HepG2 (cell line): Measurements from ENCODE around the gene DNAAF3. TPM values are rescaled to one million over a fixed set of nuclear protein-coding genes. Genes with fewer than 3 reads are reported as not detected.

ENCODE experiments used
- ATAC-seq: fragments of 200-7000 bp; cut with Tn5 transposase; 3 replicates; pipeline ENCODE4 v1.9.1; 2020; ENCODE audit warnings: mild to moderate bottlenecking, moderate library complexity
- BruUV-seq: library from RNA; stranded (reverse); fragments of 400-500 nt; replicated peaks from 2 replicates; lab custom pipeline; 2021; lab: Mats Ljungman, UMichigan
- CTCF ChIA-PET: fragments of 300-600 bp; formaldehyde crosslinking; extraction: SDS; loops from one replicate; lab custom pipeline; 2021; ENCODE audit warnings: low total read pairs, inconsistent platforms, low intra/inter-chr PET ratio; lab: Yijun Ruan, JAX
- POLR2A ChIA-PET: fragments of 350-600 bp; sonication (Branson Sonifier 250); formaldehyde crosslinking; loops from one replicate; lab custom pipeline; 2020; ENCODE audit warnings: antibody characterized with exemption, inconsistent platforms; lab: Yijun Ruan, JAX
- DNase-seq: peaks from one replicate; pipeline ENCODE4 v3.0.0-alpha.2; 2015; ENCODE audit warnings: low spot score
- FAIRE-seq: peaks from 3 replicates; lab custom pipeline; 2011; peaks lifted over from hg19 to GRCh38; lab: Jason Lieb, UNC
- H2AFZ ChIP-seq: one replicate; pipeline ENCODE4 v1.6.1; 2011; ENCODE audit warnings: low read length, inconsistent platforms
- H3K27ac ChIP-seq: fragments of 300-600 bp; 3 replicates; pipeline ENCODE4 v1.8.0; 2011; ENCODE audit warnings: mixed run types, mild to moderate bottlenecking, mixed read lengths, low read length, inconsistent platforms; ENCODE audit not compliant: insufficient read depth; ENCODE audit errors: extremely low read length
- H3K27me3 ChIP-seq, 2 experiments: fragments of 200-600 bp in 1 of 2; 2 replicates in 1 of 2; 3 replicates in 1 of 2; pipeline versions ENCODE4 v1.6.0 to v1.8.0; 2011; ENCODE audit warnings: low read length in 2 of 2, mild to moderate bottlenecking in 2 of 2, moderate library complexity in 2 of 2, inconsistent platforms in 1 of 2; ENCODE audit not compliant: insufficient read depth in 2 of 2, control insufficient read depth in 1 of 2
- H3K36me3 ChIP-seq, 2 experiments: fragments of 200-600 bp in 1 of 2; replicated peaks in 1 of 2; 2 replicates in 1 of 2; 3 replicates in 1 of 2; pipeline versions ENCODE4 v1.5.1 to v1.8.0; 2011; ENCODE audit warnings: low read length in 2 of 2, inconsistent platforms in 1 of 2; ENCODE audit not compliant: insufficient read depth in 2 of 2, control insufficient read depth in 1 of 2
- H3K4me1 ChIP-seq: 2 replicates; pipeline ENCODE4 v1.5.1; 2012; ENCODE audit warnings: low read length, inconsistent platforms; ENCODE audit not compliant: insufficient read depth
- H3K4me2 ChIP-seq: 2 replicates; pipeline ENCODE4 v1.6.0; 2011; ENCODE audit warnings: low read depth, low read length, inconsistent platforms
- H3K4me3 ChIP-seq, 3 experiments: fragments of 200-600 bp in 1 of 3; sonication (generic), shearing (Covaris generic) in 1 of 3; replicated peaks in 1 of 3; 2 replicates each; pipeline ENCODE4 v1.5.1; 2011 to 2016; ENCODE audit warnings: low read length in 3 of 3, inconsistent platforms in 2 of 3, low read depth in 2 of 3, mild to moderate bottlenecking in 2 of 3, control low read depth in 1 of 3, mixed read lengths in 1 of 3; ENCODE audit not compliant: insufficient read depth in 1 of 3
- H3K79me2 ChIP-seq: one replicate; pipeline ENCODE4 v1.6.1; 2011; ENCODE audit warnings: low read length, inconsistent platforms; ENCODE audit not compliant: insufficient read depth
- H3K9ac ChIP-seq: 2 replicates; pipeline ENCODE4 v1.6.0; 2011; ENCODE audit warnings: mild to moderate bottlenecking, low read depth, low read length, inconsistent platforms; ENCODE audit not compliant: insufficient read depth
- H3K9me3 ChIP-seq: 2 replicates; pipeline ENCODE4 v1.5.1; 2012; ENCODE audit warnings: mild to moderate bottlenecking, low read length
- H4K20me1 ChIP-seq: 2 replicates; pipeline ENCODE4 v1.6.0; 2011; ENCODE audit warnings: inconsistent platforms, mild to moderate bottlenecking, low read length, moderate library complexity; ENCODE audit not compliant: insufficient read depth
- BRCA1 ChIP-seq: sonication (generic); formaldehyde crosslinking; IDR thresholded peaks from 2 replicates; pipeline ENCODE4 v1.4.0; 2020; ENCODE audit warnings: missing genetic modification reagents
- GFI1 ChIP-seq: sonication (generic); formaldehyde crosslinking; IDR thresholded peaks from 2 replicates; pipeline ENCODE4 v1.5.0; 2020; ENCODE audit warnings: missing genetic modification reagents, mild to moderate bottlenecking, borderline replicate concordance
- MAF1 ChIP-seq: sonication (generic); formaldehyde crosslinking; IDR thresholded peaks from 2 replicates; pipeline ENCODE4 v1.5.0; 2020; ENCODE audit warnings: missing genetic modification reagents, borderline replicate concordance
- SETDB1 ChIP-seq: sonication (generic); formaldehyde crosslinking; IDR thresholded peaks from 2 replicates; pipeline ENCODE4 v1.5.1; 2020; ENCODE audit warnings: missing genetic modification reagents, mild to moderate bottlenecking, borderline replicate concordance
- SMAD3 ChIP-seq: sonication (generic); formaldehyde crosslinking; IDR thresholded peaks from 2 replicates; pipeline ENCODE4 v1.4.0; 2020; ENCODE audit warnings: missing genetic modification reagents
- SMARCC2 ChIP-seq: fragments of 450-650 bp; IDR thresholded peaks from 2 replicates; pipeline ENCODE4 v1.6.1; 2017; ENCODE audit warnings: antibody characterized with exemption, mild to moderate bottlenecking
- ZNF44 ChIP-seq: sonication (generic); formaldehyde crosslinking; IDR thresholded peaks from 2 replicates; pipeline ENCODE4 v1.5.1; 2020; ENCODE audit warnings: mild to moderate bottlenecking, missing genetic modification reagents
- WGBS: methylation state at CpG from one replicate; pipeline ENCODE4 v1.1.6; 2017; ENCODE audit warnings: low lambda C conversion rate; 5-methylcytosine and 5-hydroxymethylcytosine counted together
- in situ Hi-C: cut with HindIII; loops from 2 replicates; pipeline ENCODE4 v1.10.0; 2017; ENCODE audit warnings: low pct_unique_long_range_greater_than_20kb; ENCODE audit not compliant: extremely low pct_ligation_motif_present
- intact Hi-C: fragments of 100-400 bp; cut with micrococcal nuclease; formaldehyde crosslinking; loops from one replicate; pipeline ENCODE4 v1.10.0; 2022; ENCODE audit not compliant: unreplicated experiment
- polyA plus RNA-seq, 8 experiments: library from polyadenylated mRNA; depleted of rRNA in 3 of 8; stranded (reverse) in 7 of 8; unstranded in 1 of 8; fragments of >200 nt; fragmentation: Illumina TruSeq in 4 of 8; extraction: Trizol in 4 of 8; gene quantifications; 2 replicates each; pipeline versions ENCODE4 v1.2.1 to v1.2.3, GENCODE V29; 2011 to 2016; ENCODE audit warnings: low read depth in 4 of 8, missing spikeins in 1 of 8, mixed read lengths in 1 of 8; ENCODE audit not compliant: insufficient read depth in 1 of 8
- total RNA-seq, 5 experiments: library from RNA; depleted of rRNA; stranded (reverse); fragments of >200 nt; fragmentation: Illumina TruSeq; extraction: Trizol; gene quantifications; 2 replicates each; pipeline ENCODE4 v1.2.3, GENCODE V29; 2016; ENCODE audit warnings: low read depth in 1 of 5
- TF ChIP-seq, protein P1 (sequence below): sonication (generic); formaldehyde crosslinking; IDR thresholded peaks from 2 replicates; pipeline ENCODE4 v1.5.0; 2020; ENCODE audit warnings: missing genetic modification reagents, mild to moderate bottlenecking, borderline replicate concordance

DNAAF3 gene
- total and polyA plus RNA-seq, 2 of the 13 experiments (the other 11 are each of a cell fraction or from before 2014, with no cell fraction given): 0.30 to 0.40 TPM

DNA sequence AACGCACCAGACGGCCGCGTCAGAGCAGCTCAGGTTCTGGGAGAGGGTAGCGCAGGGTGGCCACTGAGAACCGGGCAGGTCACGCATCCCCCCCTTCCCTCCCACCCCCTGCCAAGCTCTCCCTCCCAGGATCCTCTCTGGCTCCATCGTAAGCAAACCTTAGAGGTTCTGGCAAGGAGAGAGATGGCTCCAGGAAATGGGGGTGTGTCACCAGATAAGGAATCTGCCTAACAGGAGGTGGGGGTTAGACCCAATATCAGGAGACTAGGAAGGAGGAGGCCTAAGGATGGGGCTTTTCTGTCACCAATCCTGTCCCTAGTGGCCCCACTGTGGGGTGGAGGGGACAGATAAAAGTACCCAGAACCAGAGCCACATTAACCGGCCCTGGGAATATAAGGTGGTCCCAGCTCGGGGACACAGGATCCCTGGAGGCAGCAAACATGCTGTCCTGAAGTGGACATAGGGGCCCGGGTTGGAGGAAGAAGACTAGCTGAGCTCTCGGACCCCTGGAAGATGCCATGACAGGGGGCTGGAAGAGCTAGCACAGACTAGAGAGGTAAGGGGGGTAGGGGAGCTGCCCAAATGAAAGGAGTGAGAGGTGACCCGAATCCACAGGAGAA lies 50.9 kb downstream of the DNAAF3 start:
- 78% methylated on average over 10 of the region's 13 CpGs for WGBS
- BruUV-seq: no TSS peak
- no peak overlapping the region for H2AFZ ChIP-seq
- H3K79me2 ChIP-seq: peaks cover 32% of the 10 kb centered on the region
- no peak for ATAC-seq
- ChIA-PET POLR2A (no interaction called here), CTCF (no interaction called here)
- no peak for DNase-seq
- intact Hi-C loops: no loop called here
- H3K4me3 ChIP-seq: peak overlapping the region; percentile 82 to 99 (median 86); a peak in 4 of 6 replicates
- no peaks in the 10 kb centered on the region for H3K27me3 ChIP-seq
- FAIRE-seq: no peak
- peaks cover 38% of the 10 kb centered on the region for H3K4me1 ChIP-seq
- peak overlapping the region; percentile 98 for H3K4me2 ChIP-seq
- TF ChIP-seq MAF1 (CRISPR knock-in tag) (no peak), SMAD3 (CRISPR knock-in tag) (no peak), GFI1 (CRISPR knock-in tag) (no peak)
- in situ Hi-C loops: no loop called here
- peaks cover 14% of the 10 kb centered on the region for H4K20me1 ChIP-seq
- peaks cover 3 to 7% of the 10 kb centered on the region in 2 experiments; a peak in 2 of 5 replicates for H3K36me3 ChIP-seq
- peak overlapping the region; percentile 85; the same call in 1 of the 2 replicates for H3K9ac ChIP-seq
- no peak overlapping the region for H3K27ac ChIP-seq
- H3K9me3 ChIP-seq: no peaks in the 10 kb centered on the region

DNA sequence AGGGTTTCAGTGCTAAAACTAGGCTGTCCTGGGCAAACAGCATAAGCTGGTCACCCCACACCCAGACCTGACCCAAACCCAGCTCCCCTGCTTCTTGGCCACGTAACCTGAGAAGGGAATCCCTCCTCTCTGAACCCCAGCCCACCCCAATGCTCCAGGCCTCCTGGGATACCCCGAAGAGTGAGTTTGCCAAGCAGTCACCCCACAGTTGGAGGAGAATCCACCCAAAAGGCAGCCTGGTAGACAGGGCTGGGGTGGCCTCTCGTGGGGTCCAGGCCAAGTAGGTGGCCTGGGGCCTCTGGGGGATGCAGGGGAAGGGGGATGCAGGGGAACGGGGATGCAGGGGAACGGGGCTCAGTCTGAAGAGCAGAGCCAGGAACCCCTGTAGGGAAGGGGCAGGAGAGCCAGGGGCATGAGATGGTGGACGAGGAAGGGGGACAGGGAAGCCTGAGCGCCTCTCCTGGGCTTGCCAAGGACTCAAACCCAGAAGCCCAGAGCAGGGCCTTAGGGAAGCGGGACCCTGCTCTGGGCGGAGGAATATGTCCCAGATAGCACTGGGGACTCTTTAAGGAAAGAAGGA lies 51.8 kb downstream of the DNAAF3 start:
- WGBS: 94% methylated on average over 9 of the region's 9 CpGs
- Histone ChIP-seq H3K9me3 (no peaks in the 10 kb centered on the region), H3K27ac (no peak overlapping the region), H3K4me2 (peak overlapping the region; percentile 18; the same call in 1 of the 2 replicates), H3K4me3 (no peak overlapping the region), H4K20me1 (peaks cover 14% of the 10 kb centered on the region), H3K36me3 (peaks cover 5 to 7% of the 10 kb centered on the region in 2 experiments; a peak in 4 of 5 replicates), H3K9ac (no peak overlapping the region), H2AFZ (no peak overlapping the region), H3K27me3 (no peaks in the 10 kb centered on the region), H3K4me1 (peaks cover 33% of the 10 kb centered on the region), H3K79me2 (peaks cover 32% of the 10 kb centered on the region)
- ATAC-seq (no peak), FAIRE-seq (no peak), DNase-seq (no peak)
- BruUV-seq: no TSS peak
- intact Hi-C loops (no loop called here), in situ Hi-C loops (no loop called here)
- ChIA-PET POLR2A (no interaction called here), CTCF (no interaction called here)
- TF ChIP-seq, protein P1, sequence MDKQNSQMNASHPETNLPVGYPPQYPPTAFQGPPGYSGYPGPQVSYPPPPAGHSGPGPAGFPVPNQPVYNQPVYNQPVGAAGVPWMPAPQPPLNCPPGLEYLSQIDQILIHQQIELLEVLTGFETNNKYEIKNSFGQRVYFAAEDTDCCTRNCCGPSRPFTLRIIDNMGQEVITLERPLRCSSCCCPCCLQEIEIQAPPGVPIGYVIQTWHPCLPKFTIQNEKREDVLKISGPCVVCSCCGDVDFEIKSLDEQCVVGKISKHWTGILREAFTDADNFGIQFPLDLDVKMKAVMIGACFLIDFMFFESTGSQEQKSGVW (CRISPR knock-in tag): no peak
- TF ChIP-seq SETDB1: no peak
- TF ChIP-seq ZNF44: no peak
- no peak for TF ChIP-seq BRCA1 (CRISPR knock-in tag)
- TF ChIP-seq SMARCC2: no peak
